Measurements from ENCODE around the gene C14orf132. TPM values are rescaled to one million over a fixed set of nuclear protein-coding genes. Genes with fewer than 3 reads are reported as not detected.

Gene C14orf132
- total and polyA plus RNA-seq, 2 of the 4 experiments (the other 2 are of a cell fraction) = 6.3 to 13.5 TPM

- no peak for DNase-seq
- CTCF ChIA-PET = no interaction called here
Observed at GRCh38 chr14:96011607-96012006, 27.6 kb upstream of the C14orf132 start.

More at GRCh38 chr14:96011607-96012006, 27.6 kb upstream of the C14orf132 start:
- H4K20me1 ChIP-seq (ENCODE audit: insufficient read depth, low read length) = no peaks in the 10 kb centered on the region
- no peak overlapping the region for H4K91ac ChIP-seq (ENCODE audit: insufficient read depth, low read depth, low read length)
- POLR2A ChIA-PET (ENCODE audit: unreplicated experiment) = no interaction called here
- H3K18ac ChIP-seq (ENCODE audit: low read depth, low read length) = no peak overlapping the region
- peaks cover 2% of the 10 kb centered on the region; the same call in 1 of the 2 replicates for H3K27me3 ChIP-seq (ENCODE audit: control insufficient read depth, insufficient read depth, low read length)
- no peak overlapping the region for H3K56ac ChIP-seq (ENCODE audit: extremely low read depth, insufficient read depth, low read length)
- H3K14ac ChIP-seq (replicated peaks; ENCODE audit: low read depth, low read length) = no peak overlapping the region
- intact Hi-C loops (cut with micrococcal nuclease) (no loop called here), in situ Hi-C loops (cut with MboI; ENCODE audit: low sequenced_read_pairs) (no loop called here), dilution Hi-C loops (cut with HindIII; ENCODE audit: low sequenced_read_pairs, unreplicated experiment) (no loop called here)
- no peaks in the 10 kb centered on the region for H3K36me3 ChIP-seq (ENCODE audit: control insufficient read depth, insufficient read depth, low read length)
- no peak overlapping the region for H2BK120ac ChIP-seq (ENCODE audit: low read depth, low read length)
- H2BK15ac ChIP-seq (ENCODE audit: low read depth, low read length) = no peak overlapping the region
- H3K9ac ChIP-seq (ENCODE audit: low read depth, low read length) = no peak overlapping the region
- H3K4ac ChIP-seq (ENCODE audit: low read depth, low read length) = no peak overlapping the region
- H3K4me1 ChIP-seq (ENCODE audit: control insufficient read depth, insufficient read depth, low read length) = no peaks in the 10 kb centered on the region
- H3K9me1 ChIP-seq (ENCODE audit: insufficient read depth, low read length) = no peaks in the 10 kb centered on the region
- no peak overlapping the region for H2BK5ac ChIP-seq (ENCODE audit: low read depth, low read length, poor library complexity, severe bottlenecking)
- no peak overlapping the region for H4K8ac ChIP-seq (ENCODE audit: low read depth in 2 of 2, low read length in 2 of 2)
- H3K4me2 ChIP-seq (ENCODE audit: low read depth, low read length) = no peak overlapping the region
- no peak overlapping the region for H3K27ac ChIP-seq (ENCODE audit: insufficient read depth, low read length)
- H3K9me3 ChIP-seq (ENCODE audit: control insufficient read depth, insufficient read depth, low read length) = peaks cover 6% of the 10 kb centered on the region
- H2BK20ac ChIP-seq (ENCODE audit: low read depth, low read length) = no peak overlapping the region
- TF ChIP-seq MAZ (IDR thresholded peaks at IDR 0.05; ENCODE audit: borderline replicate concordance, low read depth, low read length) = no peak
- no peak for TF ChIP-seq RAD21 (IDR thresholded peaks at IDR 0.05; ENCODE audit: low read length)
- no peak for TF ChIP-seq RFX5 (IDR thresholded peaks at IDR 0.05; ENCODE audit: low read depth, low read length)
- no peak for TF ChIP-seq FOS (IDR thresholded peaks at IDR 0.05; ENCODE audit: low read depth, low read length)
- TF ChIP-seq MAFK (IDR thresholded peaks at IDR 0.05; ENCODE audit: low read depth, low read length) = no peak
- TF ChIP-seq NFE2L2 (IDR thresholded peaks at IDR 0.05; ENCODE audit: low read depth, low read length) = no peak
- TF ChIP-seq CTCF (conservative IDR thresholded peaks at IDR 0.05; ENCODE audit: low read depth, low read length) = no peak
- no peak for TF ChIP-seq CEBPB (IDR thresholded peaks at IDR 0.05; ENCODE audit: low read depth, low read length)
- no peak for TF ChIP-seq BHLHE40 (IDR thresholded peaks at IDR 0.05; ENCODE audit: low read depth, low read length)
- no peak for TF ChIP-seq RCOR1 (IDR thresholded peaks at IDR 0.05; ENCODE audit: insufficient replicate concordance, low read length)
- no peak for TF ChIP-seq CHD1 (IDR thresholded peaks at IDR 0.05; ENCODE audit: low read depth, low read length)
- TF ChIP-seq, protein P1, sequence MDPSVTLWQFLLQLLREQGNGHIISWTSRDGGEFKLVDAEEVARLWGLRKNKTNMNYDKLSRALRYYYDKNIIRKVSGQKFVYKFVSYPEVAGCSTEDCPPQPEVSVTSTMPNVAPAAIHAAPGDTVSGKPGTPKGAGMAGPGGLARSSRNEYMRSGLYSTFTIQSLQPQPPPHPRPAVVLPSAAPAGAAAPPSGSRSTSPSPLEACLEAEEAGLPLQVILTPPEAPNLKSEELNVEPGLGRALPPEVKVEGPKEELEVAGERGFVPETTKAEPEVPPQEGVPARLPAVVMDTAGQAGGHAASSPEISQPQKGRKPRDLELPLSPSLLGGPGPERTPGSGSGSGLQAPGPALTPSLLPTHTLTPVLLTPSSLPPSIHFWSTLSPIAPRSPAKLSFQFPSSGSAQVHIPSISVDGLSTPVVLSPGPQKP (IDR thresholded peaks at IDR 0.05; ENCODE audit: borderline replicate concordance, low read depth, low read length) = no peak
- TF ChIP-seq, protein P2, sequence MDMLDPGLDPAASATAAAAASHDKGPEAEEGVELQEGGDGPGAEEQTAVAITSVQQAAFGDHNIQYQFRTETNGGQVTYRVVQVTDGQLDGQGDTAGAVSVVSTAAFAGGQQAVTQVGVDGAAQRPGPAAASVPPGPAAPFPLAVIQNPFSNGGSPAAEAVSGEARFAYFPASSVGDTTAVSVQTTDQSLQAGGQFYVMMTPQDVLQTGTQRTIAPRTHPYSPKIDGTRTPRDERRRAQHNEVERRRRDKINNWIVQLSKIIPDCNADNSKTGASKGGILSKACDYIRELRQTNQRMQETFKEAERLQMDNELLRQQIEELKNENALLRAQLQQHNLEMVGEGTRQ (IDR thresholded peaks at IDR 0.05; ENCODE audit: low read depth, low read length) = no peak
- TF ChIP-seq SMC3 (IDR thresholded peaks at IDR 0.05; ENCODE audit: low read depth, low read length) = no peak
- no peak for TF ChIP-seq MXI1 (IDR thresholded peaks at IDR 0.05; ENCODE audit: borderline replicate concordance, low read depth, low read length)
- TF ChIP-seq POLR2A (IDR thresholded peaks at IDR 0.05; ENCODE audit: low read depth, low read length) = no peak
- H3K79me1 ChIP-seq (ENCODE audit: low read depth in 1 of 2, low read length in 2 of 2) = no peaks in the 10 kb centered on the region
- H3K23ac ChIP-seq (ENCODE audit: low read depth, low read length) = no peak overlapping the region
- ATAC-seq (ENCODE audit: low read depth) = no peak
- H4K5ac ChIP-seq (ENCODE audit: low read depth, low read length) = no peak overlapping the region
- H2AFZ ChIP-seq (replicated peaks; ENCODE audit: low read length, poor library complexity) = no peak overlapping the region
- H3K4me3 ChIP-seq (ENCODE audit: insufficient read depth, low read depth, low read length) = no peak overlapping the region
- no TSS peak for BruUV-seq (replicated peaks)
- no peak overlapping the region for H2AK5ac ChIP-seq (ENCODE audit: low read depth, low read length)
- no peak overlapping the region for H2AK9ac ChIP-seq (replicated peaks; ENCODE audit: low read depth, low read length, poor library complexity)
